Uterus (tissue), 4 donors: Measurements from ENCODE around the gene KIF5A. TPM values are rescaled to one million over a fixed set of nuclear protein-coding genes. Genes with fewer than 3 reads are reported as not detected.
"Not testable (repeated sequence)": the region's sequence is repeated elsewhere in the genome, so short reads cannot be mapped to it uniquely, and the experiment has no call there.

Experiments
- DNase-seq, 2 donors: peaks; one replicate each; pipeline ENCODE4 v3.0.0-alpha.2; 2019 to 2020
- H3K27ac ChIP-seq, 2 donors: fragments of 200-600 bp; sonication (generic); 1 replicate in 1 of 2; 2 replicates in 1 of 2; pipeline ENCODE4 v1.5.1; 2016 to 2018
- H3K27me3 ChIP-seq, 2 donors: fragments of 200-600 bp; sonication (generic); one replicate each; pipeline ENCODE4 v1.5.1; 2018 to 2019; ENCODE audit warnings: control low read depth in 1 of 2
- H3K36me3 ChIP-seq, 2 donors: fragments of 200-600 bp; sonication (generic); one replicate each; pipeline ENCODE4 v1.5.1; 2019; ENCODE audit warnings: control low read depth in 1 of 2
- H3K4me1 ChIP-seq, 2 donors: fragments of 200-600 bp; sonication (generic); one replicate each; pipeline ENCODE4 v1.5.1; 2018 to 2019; ENCODE audit warnings: control low read depth in 1 of 2
- H3K4me3 ChIP-seq, 2 donors: fragments of 200-600 bp; sonication (generic); 1 replicate in 1 of 2; 2 replicates in 1 of 2; pipeline ENCODE4 v1.5.1; 2018 to 2019; ENCODE audit warnings: mild to moderate bottlenecking in 1 of 2
- H3K9me3 ChIP-seq, 2 donors: fragments of 200-600 bp; sonication (generic); one replicate each; pipeline ENCODE4 v1.5.1; 2019; ENCODE audit warnings: control low read depth in 1 of 2
- POLR2A ChIP-seq, 2 donors: fragments of 450-650 bp; IDR thresholded peaks; one replicate each; pipeline ENCODE4 v1.6.1; 2016; ENCODE audit warnings: antibody characterized with exemption in 2 of 2, mild to moderate bottlenecking in 1 of 2, moderate library complexity in 1 of 2
- intact Hi-C: fragments of 100-400 bp; cut with DNase I; formaldehyde crosslinking; loops from one replicate; pipeline ENCODE4 v1.15.1; 2023; ENCODE audit warnings: low total_unique reads
- total RNA-seq, 4 donors: library from RNA; depleted of rRNA in 3 of 4; stranded (reverse); fragments of >200 nt in 3 of 4; gene quantifications; one replicate each; pipeline versions ENCODE4 v1.1.0 to v1.2.4, GENCODE V29; 2014 to 2023
- TF ChIP-seq, protein P1 (sequence below), 4 experiments: fragments of 200-600 bp in 2 of 4; fragments of 450-650 bp in 2 of 4; sonication (generic) in 2 of 4; IDR thresholded peaks; one replicate each; pipeline ENCODE4 v1.5.1; 2016 to 2019; ENCODE audit warnings: antibody characterized with exemption in 4 of 4, mild to moderate bottlenecking in 2 of 4, moderate library complexity in 1 of 4
- donor health status: DM: yes; HTN: yes; CAD: no.

Gene KIF5A
- total RNA-seq, 4 donors from 2014 or later = 0.59 to 5.1 (median 1.9) TPM

DNA sequence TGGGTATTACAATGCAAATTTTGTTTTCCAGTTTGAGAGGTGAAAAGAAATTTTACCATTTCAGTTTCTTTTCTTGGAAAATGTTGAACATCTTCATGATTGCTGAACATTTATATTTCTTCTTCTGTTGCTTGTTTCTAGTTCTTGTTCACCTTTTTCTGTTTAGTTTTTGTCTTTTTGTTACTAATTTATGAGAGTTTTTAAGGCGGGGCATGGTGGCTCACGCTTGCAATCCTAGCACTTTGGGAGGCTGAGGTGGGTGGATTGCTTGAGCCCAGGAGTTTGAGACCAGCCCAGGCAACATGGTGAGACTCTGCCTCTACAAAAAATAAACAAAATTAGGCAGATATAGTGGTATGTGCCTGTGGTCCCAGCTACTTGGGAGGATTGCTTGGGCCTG, 10.7 kb downstream of the KIF5A start:
- no peak overlapping the region for H3K27ac ChIP-seq
- TF ChIP-seq, protein P1, sequence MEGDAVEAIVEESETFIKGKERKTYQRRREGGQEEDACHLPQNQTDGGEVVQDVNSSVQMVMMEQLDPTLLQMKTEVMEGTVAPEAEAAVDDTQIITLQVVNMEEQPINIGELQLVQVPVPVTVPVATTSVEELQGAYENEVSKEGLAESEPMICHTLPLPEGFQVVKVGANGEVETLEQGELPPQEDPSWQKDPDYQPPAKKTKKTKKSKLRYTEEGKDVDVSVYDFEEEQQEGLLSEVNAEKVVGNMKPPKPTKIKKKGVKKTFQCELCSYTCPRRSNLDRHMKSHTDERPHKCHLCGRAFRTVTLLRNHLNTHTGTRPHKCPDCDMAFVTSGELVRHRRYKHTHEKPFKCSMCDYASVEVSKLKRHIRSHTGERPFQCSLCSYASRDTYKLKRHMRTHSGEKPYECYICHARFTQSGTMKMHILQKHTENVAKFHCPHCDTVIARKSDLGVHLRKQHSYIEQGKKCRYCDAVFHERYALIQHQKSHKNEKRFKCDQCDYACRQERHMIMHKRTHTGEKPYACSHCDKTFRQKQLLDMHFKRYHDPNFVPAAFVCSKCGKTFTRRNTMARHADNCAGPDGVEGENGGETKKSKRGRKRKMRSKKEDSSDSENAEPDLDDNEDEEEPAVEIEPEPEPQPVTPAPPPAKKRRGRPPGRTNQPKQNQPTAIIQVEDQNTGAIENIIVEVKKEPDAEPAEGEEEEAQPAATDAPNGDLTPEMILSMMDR (IDR thresholded peaks at IDR 0.05) = no peak
- TF ChIP-seq POLR2A (IDR thresholded peaks at IDR 0.05) = no peak
- H3K36me3 ChIP-seq = no peaks in the 10 kb centered on the region
- DNase-seq = no peak
- H3K9me3 ChIP-seq = no peaks in the 10 kb centered on the region
- no peak overlapping the region for H3K4me3 ChIP-seq
- intact Hi-C loops = no loop called here
- no peaks in the 10 kb centered on the region for H3K4me1 ChIP-seq
- H3K27me3 ChIP-seq = no peaks in the 10 kb centered on the region

DNA sequence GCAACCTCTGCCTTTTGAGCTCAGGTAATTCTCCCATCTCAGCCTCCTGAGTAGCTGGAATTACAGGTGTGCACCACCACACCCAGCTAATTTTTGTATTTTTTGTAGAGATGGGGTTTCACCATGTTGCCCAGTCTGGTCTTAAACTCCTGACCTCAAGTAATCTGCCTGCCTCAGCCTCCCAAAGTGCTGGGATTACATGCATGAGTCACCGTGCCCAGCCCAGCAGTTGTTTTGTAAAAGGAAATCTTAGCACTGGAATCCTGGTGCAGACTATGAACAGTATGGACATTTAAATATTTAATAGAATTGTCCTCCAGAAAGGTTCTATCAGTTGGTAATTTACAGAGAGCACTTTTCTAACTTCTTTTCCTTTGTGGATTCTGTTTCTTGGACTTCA, 11.3 kb downstream of the KIF5A start:
- intact Hi-C loops, H3K36me3 ChIP-seq, H3K27me3 ChIP-seq, DNase-seq, H3K9me3 ChIP-seq, H3K4me3 ChIP-seq, H3K4me1 ChIP-seq, H3K27ac ChIP-seq: not testable (repeated sequence)

DNA sequence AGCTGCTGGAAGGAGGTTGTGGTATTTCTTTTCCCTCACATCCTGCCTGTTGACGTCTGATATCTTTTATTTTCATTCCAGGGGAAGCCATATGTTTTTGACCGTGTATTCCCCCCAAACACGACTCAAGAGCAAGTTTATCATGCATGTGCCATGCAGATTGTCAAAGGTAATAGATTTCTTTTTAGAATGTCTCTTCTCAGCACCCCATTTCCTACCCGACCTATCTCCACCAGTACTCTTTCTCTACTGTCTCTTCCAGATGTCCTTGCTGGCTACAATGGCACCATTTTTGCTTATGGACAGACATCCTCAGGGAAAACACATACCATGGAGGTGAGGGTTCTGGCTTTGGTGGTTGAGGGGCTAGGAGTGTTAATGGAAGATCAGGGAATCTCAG, 13.5 kb downstream of the KIF5A start:
- Histone ChIP-seq H3K4me1 (no peaks in the 10 kb centered on the region), H3K4me3 (no peak overlapping the region), H3K27ac (no peak overlapping the region), H3K36me3 (no peaks in the 10 kb centered on the region), H3K9me3 (no peaks in the 10 kb centered on the region), H3K27me3 (no peaks in the 10 kb centered on the region)
- intact Hi-C loops = no loop called here
- DNase-seq = no peak
- TF ChIP-seq, protein P1 (IDR thresholded peaks at IDR 0.05) = no peak
- no peak for TF ChIP-seq POLR2A (IDR thresholded peaks at IDR 0.05)

DNA sequence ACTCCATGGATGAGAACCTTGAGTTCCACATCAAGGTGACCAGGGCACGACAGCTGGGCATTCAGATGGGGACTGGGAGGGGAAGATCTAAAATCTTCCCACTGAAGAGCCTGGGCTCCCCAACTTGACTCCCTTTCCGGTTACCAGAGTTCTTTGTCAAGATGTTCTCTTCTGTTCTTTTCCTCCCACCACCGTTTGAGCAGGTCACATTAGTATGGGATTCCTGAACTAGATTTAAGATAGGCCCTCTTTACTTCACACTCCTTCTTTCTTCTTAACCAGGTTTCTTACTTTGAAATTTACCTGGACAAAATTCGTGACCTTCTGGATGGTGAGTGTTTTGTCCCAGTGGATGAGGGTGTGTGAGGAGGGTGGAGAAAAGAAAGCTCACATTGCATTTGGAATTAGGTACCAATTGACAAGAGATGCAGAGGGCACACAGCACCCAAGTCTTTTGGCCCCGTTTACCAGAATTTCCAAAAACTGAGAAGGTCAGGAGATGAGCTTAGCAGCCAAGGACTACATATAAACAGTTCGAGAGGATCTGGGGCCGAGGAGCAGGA, 14.4 kb downstream of the KIF5A start:
- Histone ChIP-seq H3K4me3 (no peak overlapping the region), H3K9me3 (no peaks in the 10 kb centered on the region), H3K36me3 (no peaks in the 10 kb centered on the region), H3K27me3 (no peaks in the 10 kb centered on the region), H3K27ac (no peak overlapping the region), H3K4me1 (no peaks in the 10 kb centered on the region)
- TF ChIP-seq, protein P1 (IDR thresholded peaks at IDR 0.05) = no peak
- no peak for TF ChIP-seq POLR2A (IDR thresholded peaks at IDR 0.05)
- intact Hi-C loops = no loop called here
- DNase-seq = no peak

DNA sequence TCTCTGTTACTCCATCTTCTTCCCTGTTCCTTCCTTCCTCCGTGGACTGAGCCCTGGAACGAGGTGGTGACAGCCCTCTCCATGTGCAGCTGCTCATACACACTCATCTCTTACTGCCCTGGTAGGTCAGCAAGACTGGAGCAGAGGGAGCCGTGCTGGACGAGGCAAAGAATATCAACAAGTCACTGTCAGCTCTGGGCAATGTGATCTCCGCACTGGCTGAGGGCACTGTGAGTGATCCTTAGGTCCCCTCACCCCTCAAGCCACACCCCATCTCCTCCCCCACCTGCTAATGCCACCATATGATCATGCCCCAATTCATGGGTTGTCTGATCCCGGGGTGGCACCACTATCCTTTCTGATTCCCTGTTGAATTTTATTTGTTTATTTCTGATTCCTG, 19.0 kb downstream of the KIF5A start:
- no peaks in the 10 kb centered on the region for H3K36me3 ChIP-seq
- TF ChIP-seq, protein P1 (IDR thresholded peaks at IDR 0.05) = no peak
- TF ChIP-seq POLR2A (IDR thresholded peaks at IDR 0.05) = no peak
- H3K27ac ChIP-seq = no peak overlapping the region
- no peak for DNase-seq
- no peak overlapping the region for H3K4me3 ChIP-seq
- H3K27me3 ChIP-seq = no peaks in the 10 kb centered on the region
- no peaks in the 10 kb centered on the region for H3K9me3 ChIP-seq
- H3K4me1 ChIP-seq = no peaks in the 10 kb centered on the region
- intact Hi-C loops = no loop called here

DNA sequence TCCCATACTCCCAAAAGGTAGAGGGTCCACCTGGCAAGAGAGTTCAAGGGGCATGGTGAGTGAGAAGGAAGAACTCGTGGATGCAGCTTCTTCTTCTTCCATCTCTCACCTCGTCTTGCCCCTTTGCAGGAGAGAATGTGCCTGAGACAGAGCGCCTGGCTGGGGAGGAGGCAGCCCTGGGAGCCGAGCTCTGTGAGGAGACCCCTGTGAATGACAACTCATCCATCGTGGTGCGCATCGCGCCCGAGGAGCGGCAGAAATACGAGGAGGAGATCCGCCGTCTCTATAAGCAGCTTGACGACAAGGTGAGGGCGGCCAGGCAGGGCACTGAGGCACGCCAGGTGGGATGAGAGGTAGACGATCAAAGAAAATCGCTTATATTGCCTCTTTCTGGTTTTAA, 20.0 kb downstream of the KIF5A start:
- H3K4me1 ChIP-seq = no peaks in the 10 kb centered on the region
- DNase-seq = no peak
- no peak overlapping the region for H3K27ac ChIP-seq
- no peak overlapping the region for H3K4me3 ChIP-seq
- intact Hi-C loops = no loop called here
- no peak for TF ChIP-seq POLR2A (IDR thresholded peaks at IDR 0.05)
- TF ChIP-seq, protein P1 (IDR thresholded peaks at IDR 0.05) = no peak
- no peaks in the 10 kb centered on the region for H3K9me3 ChIP-seq
- H3K27me3 ChIP-seq = no peaks in the 10 kb centered on the region
- no peaks in the 10 kb centered on the region for H3K36me3 ChIP-seq

DNA sequence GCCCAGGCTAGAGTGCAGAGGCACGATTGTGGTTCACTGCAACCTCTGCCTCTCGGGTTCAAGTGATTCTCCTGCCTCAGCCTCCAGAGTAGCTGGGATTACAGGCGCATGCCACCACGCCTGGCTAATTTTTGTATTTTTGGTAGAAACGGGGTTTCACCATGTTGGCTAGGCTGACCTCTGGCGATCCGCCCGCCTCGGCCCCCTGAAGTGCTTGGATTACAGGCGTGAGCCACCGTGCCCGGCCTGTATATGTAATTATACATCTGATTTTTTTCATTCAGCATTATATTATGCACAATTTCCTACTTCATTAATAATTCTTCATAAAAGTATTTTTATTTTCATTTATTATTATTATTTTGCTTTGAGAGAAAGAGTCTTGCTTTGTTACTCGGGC, 20.6 kb downstream of the KIF5A start:
- H3K9me3 ChIP-seq, H3K4me3 ChIP-seq, H3K36me3 ChIP-seq, intact Hi-C loops, H3K27ac ChIP-seq, H3K27me3 ChIP-seq, H3K4me1 ChIP-seq, DNase-seq: not testable (repeated sequence)
